GM18861 (cell line): ENCODE data around the gene FOXQ1.
"Not testable (repeated sequence)": the region's sequence is repeated elsewhere in the genome, so short reads cannot be mapped to it uniquely, and the experiment has no call there.

ENCODE experiments used
- ATAC-seq: cut with Tn5 transposase; IDR thresholded peaks from one replicate; pipeline ENCODE4 v1.9.1; 2021; ENCODE audit not compliant: unreplicated experiment

Gene FOXQ1

DNA sequence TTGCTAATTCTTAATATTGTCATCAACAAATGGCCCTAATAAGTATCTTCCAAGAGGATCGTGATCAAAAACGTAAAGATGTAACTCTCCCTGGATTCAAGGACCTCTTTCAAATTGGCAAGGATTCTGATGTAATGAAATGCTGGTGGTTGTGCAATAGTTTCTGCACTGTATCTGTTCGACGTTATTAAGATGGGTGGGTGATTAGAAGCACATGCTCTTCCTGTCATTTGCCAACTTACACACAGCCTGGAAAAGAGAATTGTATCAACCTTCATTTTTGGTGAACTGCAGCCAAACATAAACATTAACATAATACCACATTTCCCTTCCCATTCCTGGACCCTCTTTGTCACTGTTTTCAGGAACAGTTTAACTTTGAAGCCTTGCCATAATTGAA, 9.8 kb downstream of the FOXQ1 start:
- ATAC-seq: no peak

DNA sequence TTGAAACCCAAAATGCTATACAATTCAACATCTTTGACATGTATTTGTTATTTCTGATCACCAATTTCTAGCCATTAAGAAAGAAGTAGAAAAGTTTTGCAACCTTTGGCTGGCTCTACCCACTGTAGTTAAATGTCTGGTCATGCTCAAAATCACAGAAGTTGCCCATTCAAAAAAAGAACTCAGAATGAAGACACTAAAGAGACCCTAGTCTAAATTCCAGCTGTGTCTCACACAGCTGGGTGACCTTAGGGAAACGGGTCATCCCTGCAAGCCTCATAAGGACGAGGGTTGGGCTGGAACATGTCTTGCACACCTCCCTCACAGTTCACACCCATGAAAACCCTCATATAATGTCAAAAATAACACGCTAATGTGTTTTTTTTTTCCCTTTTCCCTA, 10.3 kb downstream of the FOXQ1 start:
- ATAC-seq: no peak

DNA sequence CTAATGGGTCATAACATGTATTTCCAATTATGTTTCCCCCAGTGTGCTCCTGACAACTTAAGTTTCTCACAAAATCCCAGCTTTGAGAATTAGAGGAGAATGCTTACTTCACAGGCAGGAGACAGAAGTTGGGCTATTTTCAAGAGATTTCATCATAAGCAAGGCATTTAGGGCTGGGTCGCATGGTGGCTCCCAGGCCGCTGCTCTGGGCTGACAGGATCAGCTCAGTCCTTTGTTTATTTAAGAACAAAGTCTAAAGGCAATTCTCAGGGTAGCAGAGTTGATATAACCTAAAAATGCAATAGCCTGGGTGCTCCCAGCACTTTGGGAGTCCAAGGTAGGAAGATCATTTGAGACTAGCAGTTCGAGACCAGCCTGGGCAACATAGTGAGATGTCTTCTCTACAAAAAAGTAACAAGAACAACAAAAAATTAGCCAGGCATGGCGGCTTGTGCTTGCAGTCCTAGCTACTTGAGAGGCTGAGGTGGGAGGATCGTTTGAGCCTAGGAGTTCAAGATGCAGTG, 10.9 kb downstream of the FOXQ1 start:
- no peak for ATAC-seq

DNA sequence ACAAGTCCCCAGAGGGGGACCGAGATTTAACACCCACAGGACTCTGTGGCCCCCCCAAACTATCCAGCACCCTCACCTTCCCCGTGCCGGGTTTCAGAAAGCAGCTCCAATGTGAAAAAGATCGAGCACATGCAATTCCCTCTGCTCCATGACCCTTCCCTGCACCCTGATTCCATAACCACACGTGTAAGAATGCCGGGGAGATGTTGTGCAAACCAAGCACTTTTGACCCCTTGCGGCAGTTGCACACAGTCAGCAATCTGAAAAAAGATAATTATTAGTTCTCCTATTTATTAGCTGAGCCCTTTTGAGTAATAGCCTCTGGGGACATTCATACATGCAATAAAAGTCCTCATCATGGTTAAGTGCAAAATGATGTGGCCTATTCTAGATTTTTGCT, 13.0 kb downstream of the FOXQ1 start:
- ATAC-seq: no peak

DNA sequence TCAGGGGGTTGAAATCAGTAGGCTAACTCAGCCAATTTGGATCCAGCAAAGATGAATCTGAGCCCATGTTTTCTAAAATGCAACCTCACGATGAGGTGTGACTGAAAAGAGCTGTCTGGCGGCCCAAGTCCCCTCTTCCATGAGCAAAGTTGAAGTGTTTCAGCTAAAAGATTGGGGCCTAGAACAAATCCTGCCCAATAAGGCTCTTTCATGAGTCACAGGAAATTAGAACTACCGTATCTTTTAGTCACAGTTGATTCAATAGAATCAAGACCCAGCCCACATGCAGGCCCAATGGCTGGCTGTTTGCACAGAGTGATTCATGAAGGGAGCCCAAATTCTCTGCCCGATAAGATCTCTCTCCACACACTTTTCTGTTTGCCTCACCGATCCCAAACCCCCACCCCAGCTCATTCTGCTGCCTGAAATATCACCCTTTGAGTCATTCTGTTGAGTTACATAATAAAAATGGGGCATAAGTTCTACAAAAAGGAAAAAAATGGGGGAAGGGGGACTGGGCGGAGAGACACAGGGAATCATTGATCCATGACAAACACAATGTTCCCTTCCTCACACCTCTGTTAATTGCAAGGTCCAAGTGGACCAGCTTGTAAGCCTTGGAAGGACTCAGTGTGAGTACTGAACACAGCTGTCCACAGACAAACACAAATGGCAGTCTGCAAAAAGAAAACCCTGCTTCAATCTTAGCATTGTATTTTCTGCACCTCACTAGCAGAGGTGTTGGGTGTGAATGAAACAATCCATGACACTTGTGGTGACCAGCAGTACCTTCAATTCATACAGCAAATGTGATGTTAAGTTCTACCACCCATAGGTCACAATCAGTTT, 13.8 kb downstream of the FOXQ1 start:
- no peak for ATAC-seq

DNA sequence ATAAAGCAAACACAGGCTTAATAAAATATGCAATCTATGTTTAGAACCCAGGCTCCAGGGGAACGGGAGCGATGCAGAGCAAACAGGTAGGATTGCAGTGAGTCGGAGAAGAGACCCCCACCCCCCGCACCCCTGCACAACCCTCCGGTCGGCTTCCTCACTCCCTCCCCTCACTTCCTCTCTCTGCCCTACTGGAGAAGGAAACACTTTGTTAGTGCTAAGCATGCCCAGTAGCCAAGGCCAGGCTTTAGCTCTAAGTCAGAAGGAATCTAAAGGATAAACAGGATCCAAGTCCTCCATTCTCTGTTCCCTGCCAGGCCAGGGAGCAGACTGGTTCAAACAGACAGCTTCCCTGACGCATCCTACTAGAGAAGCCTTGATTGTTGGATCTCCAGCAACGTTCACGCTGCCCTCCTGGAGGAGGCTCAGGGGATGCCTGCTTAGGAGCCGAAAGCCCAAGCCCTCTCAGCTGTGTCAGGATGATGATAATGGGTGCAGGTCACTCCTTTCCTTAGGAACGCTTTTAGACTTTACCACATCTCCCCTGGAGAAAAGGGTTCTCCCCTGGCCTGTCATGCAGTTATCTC, 14.7 kb downstream of the FOXQ1 start:
- no peak for ATAC-seq

DNA sequence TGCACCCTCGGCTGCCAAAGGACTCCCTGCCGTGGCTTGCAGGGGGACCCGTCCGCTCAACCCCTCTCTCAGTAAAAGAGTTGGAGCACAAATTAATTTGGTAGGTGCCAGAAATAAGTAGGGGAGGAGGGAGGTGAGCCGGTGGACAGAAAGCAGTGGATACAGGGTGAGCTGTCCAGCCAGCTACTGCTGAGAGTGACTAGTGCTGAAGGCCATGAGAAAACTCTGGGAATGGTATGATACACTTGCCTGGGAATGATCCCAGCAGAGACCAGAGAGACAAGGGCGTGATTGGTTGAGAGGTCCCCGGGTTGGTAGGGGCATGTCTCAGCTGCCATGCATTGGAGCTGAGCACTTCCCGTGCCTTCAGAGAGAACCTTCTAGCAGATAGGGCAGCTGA, 15.7 kb downstream of the FOXQ1 start:
- ATAC-seq: no peak

DNA sequence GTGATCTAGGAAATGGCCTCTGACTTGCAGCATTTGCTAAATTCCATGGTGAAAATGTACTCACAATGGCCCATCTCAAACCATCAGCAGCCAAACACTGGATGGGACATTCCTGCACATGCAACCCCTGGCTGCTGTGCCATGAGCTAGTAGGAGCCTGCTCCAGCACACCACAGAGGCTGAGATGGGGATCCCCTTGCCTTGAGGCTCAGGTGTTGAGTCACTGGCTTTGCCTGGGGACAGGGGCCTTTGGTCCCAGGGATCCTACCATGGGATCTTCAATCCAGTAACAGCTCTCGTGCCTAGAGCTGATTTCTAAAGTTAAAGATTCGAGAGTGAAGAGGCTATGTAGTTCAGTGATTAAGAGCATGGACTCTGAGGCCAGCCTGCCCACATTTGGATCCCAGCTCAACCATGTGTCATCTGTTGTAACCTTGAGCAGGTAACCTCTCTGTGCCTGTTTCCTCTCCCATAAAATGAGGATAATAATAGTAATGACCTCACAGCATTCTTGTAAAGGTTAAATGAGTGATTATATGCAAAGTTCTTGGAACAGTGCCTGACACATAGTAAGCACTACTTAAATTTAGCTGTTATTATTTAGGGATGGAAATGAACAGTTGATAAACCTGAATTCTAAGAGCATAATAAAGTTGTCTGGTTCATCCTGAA, 16.4 kb downstream of the FOXQ1 start:
- no peak for ATAC-seq

DNA sequence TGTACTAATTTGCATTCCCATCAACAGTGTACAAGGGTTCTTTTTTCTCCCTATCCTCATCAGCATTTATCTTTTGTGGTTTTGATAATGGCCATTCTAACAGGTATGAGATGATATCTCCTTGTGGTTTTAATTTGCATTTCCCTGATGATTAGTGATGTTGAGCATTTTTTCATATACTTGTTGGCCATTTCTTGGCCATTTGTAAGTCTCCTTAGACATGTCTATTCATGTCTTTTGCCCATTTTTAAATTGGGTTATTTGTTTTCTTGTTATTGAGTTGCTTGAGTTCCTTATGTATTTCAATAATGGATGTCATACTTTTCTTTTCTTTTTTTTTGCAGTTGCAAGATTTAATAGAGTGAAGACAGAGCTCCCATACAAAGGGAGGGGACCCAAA, 17.8 kb downstream of the FOXQ1 start:
- ATAC-seq: no peak

DNA sequence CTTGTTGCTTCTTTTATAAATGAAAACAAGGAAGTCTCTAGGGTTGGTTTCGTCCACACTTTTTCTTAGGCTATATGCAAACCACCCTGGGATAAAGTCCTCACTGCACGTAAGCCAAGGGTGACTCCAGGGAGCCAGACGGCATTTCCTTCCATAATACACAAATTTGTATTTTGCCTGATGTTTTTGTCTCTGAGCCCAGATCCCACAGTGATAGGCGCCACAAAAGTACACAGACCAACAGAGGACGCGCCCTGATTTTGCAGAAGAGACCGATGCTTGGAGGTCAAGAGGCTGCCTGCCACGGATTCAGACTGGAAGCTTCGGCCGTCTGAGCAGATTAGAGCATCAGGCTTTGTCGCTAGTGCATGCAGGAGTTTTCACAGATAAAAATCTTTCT, 22.8 kb downstream of the FOXQ1 start:
- ATAC-seq: no peak

DNA sequence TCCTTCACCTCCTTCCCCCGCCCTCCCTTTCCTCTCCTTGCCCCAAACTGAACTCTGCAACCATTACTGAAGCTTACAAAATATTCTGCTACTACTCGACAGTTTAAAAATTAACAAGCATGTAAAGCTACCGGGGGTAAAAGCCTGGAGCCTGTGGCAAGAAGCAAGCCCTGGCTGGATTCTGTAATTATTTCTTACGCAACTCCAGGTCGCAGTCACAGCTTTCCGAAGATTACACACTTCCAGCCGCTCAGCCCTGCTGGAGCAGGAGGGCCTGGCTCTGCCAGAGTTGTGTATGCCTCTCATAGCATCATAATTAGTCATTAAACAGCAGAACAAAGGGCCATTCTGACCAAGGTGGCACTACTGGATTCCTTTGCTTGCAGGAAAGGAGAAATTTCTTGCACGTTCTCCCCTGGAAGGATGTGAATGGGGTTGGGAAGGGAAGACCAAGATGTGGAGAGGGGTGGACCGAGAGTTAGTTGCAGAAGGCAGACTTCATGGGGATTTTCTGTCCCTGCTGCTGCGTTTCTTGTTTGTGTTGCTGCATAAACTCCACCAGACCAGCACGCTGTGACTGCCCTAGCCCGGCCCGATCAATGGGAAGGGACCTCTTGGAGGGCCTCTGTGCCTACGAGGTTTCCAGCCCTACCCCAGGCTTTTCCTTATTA, 23.6 kb downstream of the FOXQ1 start:
- ATAC-seq: no peak

DNA sequence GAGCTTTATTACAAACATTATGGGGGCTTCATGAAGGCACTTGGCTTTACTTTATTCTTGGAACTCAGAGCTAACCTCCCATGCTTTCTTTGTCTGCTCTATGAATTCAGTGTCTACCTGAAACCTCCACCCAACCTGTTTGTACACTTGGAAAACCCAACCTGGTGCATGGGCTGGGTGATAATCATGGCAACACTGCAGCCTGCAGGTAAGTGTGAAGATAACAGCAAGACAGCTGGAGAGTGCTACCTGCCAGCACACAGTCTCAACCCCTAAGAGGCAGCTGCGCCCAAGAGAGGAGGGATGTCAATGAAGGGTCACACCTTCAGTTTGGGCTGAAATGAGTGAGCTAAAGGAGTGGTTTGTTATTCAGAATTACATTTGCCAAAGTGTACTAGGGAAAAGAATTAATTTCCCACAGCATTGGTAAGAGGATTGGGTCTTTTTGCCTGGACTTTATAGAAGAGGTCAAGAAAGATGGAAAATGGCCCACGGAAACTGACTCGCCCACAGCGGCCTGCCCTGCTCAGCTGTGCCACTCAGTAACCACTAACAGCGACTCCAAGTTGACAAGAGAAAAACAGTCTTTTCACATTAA, 24.4 kb downstream of the FOXQ1 start:
- ATAC-seq: no peak

DNA sequence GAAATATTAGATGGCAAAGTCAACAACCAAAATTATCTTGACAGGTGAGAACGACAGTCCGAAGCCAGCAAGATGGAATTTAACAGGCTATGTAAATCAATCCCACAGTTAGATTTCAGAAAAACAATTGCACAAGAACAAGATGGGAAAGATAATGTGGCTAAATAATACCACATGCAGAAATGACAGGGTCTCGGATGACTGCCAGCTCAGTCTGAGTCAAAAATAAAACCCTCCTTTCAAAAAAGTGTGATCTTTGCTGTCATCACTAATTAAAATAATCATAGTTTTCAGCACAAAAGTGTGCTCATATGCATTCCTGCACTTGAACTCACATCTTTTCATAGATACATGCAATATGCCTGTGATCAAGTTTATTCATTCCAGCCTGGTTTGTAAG, 25.9 kb downstream of the FOXQ1 start:
- ATAC-seq: no peak

DNA sequence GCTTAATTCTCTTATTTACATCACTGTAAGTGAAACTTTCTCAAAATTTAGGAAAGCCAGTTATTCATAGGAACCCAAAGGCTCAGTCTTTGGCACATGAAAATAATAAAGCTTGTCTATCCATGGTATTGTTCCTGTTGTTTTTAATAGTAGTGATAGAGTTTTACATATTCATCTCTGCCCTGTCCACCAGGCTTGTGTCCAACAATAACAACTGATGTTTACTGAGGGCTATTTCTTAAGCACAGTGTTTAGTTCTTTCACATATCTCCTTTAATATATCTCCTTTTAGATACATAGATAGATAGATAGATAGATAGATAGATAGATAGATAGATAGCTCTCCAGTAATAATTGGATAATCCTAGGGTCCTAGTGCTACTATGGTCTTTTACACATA, 34.2 kb downstream of the FOXQ1 start:
- ATAC-seq: no peak

DNA sequence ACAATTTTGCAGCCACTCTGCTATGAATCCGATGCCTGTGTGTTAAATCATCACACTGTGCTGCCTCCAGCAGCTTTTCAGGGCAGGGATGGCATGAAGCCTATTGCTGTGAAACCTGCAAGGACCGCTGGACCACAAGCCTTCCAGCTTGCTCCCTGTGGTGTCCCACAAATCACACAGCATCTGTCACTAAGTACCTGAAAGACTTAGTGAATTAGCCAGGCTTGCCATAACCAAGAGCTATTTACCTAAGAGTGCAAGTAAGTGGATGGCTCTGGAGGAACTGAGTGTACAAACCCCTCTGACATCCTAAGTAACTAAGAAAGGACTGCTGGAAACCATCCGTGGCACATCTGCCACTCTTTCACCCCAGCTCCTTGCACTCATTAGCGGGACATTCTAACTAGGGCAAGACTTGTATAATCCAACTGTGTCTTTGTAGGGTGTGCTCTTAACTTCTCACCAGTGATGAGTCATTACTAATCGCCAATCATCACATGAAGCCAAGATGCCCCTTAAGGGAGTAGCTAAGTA, 34.7 kb downstream of the FOXQ1 start:
- no peak for ATAC-seq

DNA sequence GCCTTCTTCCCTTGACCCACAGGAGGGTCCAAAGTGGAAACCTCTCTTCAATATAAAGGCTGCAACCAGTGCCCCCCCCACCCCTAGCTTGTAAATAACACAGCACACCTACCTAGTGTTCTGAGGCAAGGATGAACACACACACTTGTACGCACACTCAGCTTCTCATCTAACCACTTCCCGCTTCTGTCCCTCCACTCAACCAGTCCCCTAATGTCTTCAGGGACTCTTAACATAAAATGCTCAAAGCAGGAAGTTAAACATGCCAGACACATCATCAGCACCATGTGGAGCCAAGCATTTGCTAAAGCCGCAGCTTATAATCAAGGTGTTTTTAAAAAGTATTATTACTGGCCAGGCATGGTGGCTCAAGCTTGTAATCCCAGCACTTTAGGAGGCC, 35.3 kb downstream of the FOXQ1 start:
- no peak for ATAC-seq

DNA sequence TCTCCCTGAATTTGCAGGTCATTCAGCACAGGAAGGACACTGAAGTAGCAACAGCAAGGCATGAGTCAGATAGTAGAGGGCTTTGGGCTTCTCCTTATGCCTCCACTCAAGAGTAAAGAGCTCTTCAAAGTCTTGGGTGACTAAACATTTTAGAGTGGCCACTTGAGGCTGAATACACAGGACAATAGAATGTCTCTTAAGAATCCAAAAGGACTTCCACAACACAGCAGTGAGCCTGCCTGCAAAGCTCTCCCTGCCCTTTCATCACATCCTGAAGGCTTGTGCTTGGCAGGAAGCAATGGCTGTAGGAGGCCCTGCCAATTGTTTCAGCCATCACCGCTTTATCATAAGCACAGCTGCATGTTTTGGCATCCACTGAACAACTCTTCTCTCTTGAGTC, 36.8 kb downstream of the FOXQ1 start:
- ATAC-seq: no peak

DNA sequence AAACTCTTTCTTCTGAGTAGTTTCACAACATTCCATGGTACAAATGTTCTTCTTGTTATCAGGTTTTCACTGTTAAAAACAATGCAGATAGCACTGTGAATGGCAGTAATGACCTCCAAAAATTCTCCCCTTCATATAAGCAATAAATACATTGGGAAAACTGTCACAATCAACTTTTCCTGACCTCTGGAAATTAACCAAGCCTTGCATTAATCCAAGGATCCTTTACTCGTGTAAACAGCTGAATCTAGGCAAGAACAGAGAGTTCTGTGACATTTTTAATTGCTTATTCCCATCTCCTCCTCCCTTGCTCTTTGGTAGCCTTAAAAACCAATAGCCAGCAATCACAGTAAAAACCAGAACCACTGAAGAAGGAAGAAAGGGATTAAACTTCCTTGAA, 37.8 kb downstream of the FOXQ1 start:
- ATAC-seq: no peak

DNA sequence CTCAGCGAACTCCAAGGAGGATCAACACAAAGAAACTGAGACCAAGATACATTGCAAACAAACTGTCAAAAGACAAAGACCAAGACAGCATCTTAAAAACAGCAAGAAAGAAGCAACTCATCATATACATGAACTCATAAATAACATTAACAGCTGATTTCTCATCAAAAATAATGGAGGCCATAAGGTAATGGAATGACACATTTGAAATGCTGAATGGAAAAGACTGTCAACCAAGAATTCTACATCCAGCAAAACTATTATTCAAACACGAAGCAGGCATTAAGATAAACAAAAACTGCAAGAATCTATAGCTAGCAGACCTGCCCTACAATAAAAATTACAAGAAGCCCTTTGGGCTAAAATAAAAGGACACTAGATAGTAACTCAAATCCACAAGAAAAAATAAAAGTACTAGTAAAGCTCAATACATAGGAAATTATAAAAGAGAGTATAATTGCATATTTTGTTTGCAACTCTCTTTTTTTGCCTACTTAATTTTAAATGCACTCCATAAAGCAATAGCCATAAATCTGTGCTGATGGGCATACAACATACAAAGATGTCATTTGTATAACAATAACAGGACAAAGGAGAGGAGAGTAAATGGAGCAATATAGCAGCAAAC, 39.6 kb downstream of the FOXQ1 start:
- ATAC-seq: no peak

DNA sequence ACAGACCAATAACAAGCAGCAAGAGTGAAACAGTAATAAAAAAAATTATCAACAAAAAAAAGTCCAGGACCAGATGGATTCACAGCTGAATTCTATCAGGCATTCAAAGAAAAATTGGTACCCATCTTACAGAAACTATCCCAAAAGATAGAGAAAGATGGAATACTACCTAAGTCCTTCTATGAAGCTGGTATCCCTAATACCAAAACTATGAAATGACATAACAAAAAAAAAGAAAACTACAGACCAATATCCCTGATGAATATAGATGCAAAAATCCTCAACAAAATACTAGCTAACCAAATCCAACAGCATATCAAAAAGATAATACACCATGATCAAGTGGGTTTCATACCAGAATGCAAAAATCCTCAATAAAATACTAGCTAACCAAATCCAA, 43.2 kb downstream of the FOXQ1 start:
- ATAC-seq: not testable (repeated sequence)
